MM.1S (cell line): Measurements from ENCODE around the gene TCERG1L.

ENCODE experiments used
- DNase-seq: peaks from one replicate; pipeline ENCODE4 v3.0.0-alpha.2; 2015
- H2AFZ ChIP-seq: fragments of 300-600 bp; sonication (generic); 2 replicates; pipeline ENCODE4 v1.6.0; 2016; ENCODE audit warnings: antibody characterized with exemption, low read length
- H3F3A ChIP-seq: fragments of 300-600 bp; sonication (generic); 2 replicates; pipeline ENCODE4 v1.6.1; 2016; ENCODE audit warnings: mild to moderate bottlenecking, antibody characterized with exemption, low read length, moderate library complexity, mixed read lengths; ENCODE audit not compliant: insufficient read depth
- H3K27ac ChIP-seq: fragments of 300-600 bp; sonication (generic); 2 replicates; pipeline ENCODE4 v1.5.1; 2016; ENCODE audit warnings: mild to moderate bottlenecking, low read length
- H3K27me3 ChIP-seq: fragments of 300-600 bp; sonication (generic); replicated peaks from 2 replicates; pipeline ENCODE4 v1.6.0; 2016; ENCODE audit warnings: low read length; ENCODE audit not compliant: insufficient read depth
- H3K36me3 ChIP-seq: fragments of 300-600 bp; sonication (generic); replicated peaks from 2 replicates; pipeline ENCODE4 v1.6.1; 2016; ENCODE audit warnings: mild to moderate bottlenecking, low read length, mixed read lengths; ENCODE audit not compliant: insufficient read depth
- H3K4me1 ChIP-seq: fragments of 300-600 bp; sonication (generic); 2 replicates; pipeline ENCODE4 v1.6.1; 2016; ENCODE audit warnings: low read length, mixed read lengths
- H3K4me2 ChIP-seq: fragments of 300-600 bp; sonication (generic); 2 replicates; pipeline ENCODE4 v1.6.0; 2016; ENCODE audit warnings: low read depth, low read length
- H3K4me3 ChIP-seq: fragments of 300-600 bp; sonication (generic); 2 replicates; pipeline ENCODE4 v1.5.1; 2016; ENCODE audit warnings: low read length, mixed read lengths
- H3K79me2 ChIP-seq: fragments of 300-600 bp; sonication (generic); 2 replicates; pipeline ENCODE4 v1.6.1; 2016; ENCODE audit warnings: mixed run types, low read length, mixed read lengths
- H3K9ac ChIP-seq: fragments of 300-600 bp; sonication (generic); 2 replicates; pipeline ENCODE4 v1.6.1; 2016; ENCODE audit warnings: low read length, mixed read lengths
- H3K9me2 ChIP-seq: fragments of 300-600 bp; sonication (generic); replicated peaks from 2 replicates; pipeline ENCODE4 v1.6.1; 2016; ENCODE audit warnings: mild to moderate bottlenecking, low read length, mixed read lengths; ENCODE audit not compliant: insufficient read depth
- H3K9me3 ChIP-seq: fragments of 300-600 bp; sonication (generic); replicated peaks from 2 replicates; pipeline ENCODE4 v1.6.1; 2016; ENCODE audit warnings: mild to moderate bottlenecking, low read length, mixed read lengths; ENCODE audit not compliant: insufficient read depth
- H4K20me1 ChIP-seq: fragments of 300-600 bp; sonication (generic); 2 replicates; pipeline ENCODE4 v1.6.1; 2016; ENCODE audit warnings: mild to moderate bottlenecking, low read length, moderate library complexity, mixed read lengths; ENCODE audit not compliant: insufficient read depth
- CTCF ChIP-seq: fragments of 300-600 bp; sonication (generic); IDR thresholded peaks from 2 replicates; pipeline ENCODE4 v1.5.1; 2016; ENCODE audit warnings: antibody characterized with exemption, low read length, mixed read lengths
- EZH2 ChIP-seq: fragments of 300-600 bp; sonication (generic); optimal IDR thresholded peaks from 2 replicates; pipeline ENCODE3; 2017; ENCODE audit warnings: low read depth, mild to moderate bottlenecking, antibody characterized with exemption, low read length, mixed read lengths
- EZH2phosphoT487 ChIP-seq: fragments of 300-600 bp; sonication (generic); IDR thresholded peaks from 2 replicates; pipeline ENCODE4 v1.6.1; 2018; ENCODE audit warnings: antibody characterized with exemption, low read length

The TCERG1L gene

GRCh38 chr10:131260031-131260430, 51.5 kb downstream of the TCERG1L start:
- no peaks in the 10 kb centered on the region for H4K20me1 ChIP-seq
- DNase-seq = no peak

GRCh38 chr10:131259535-131259934, 52.0 kb downstream of the TCERG1L start:
- no peaks in the 10 kb centered on the region for H4K20me1 ChIP-seq
- H3F3A ChIP-seq = no peaks in the 10 kb centered on the region
- no peaks in the 10 kb centered on the region for H3K4me1 ChIP-seq

More at GRCh38 chr10:131260031-131260430, 51.5 kb downstream of the TCERG1L start:
- no peak overlapping the region for H3K9ac ChIP-seq
- no peaks in the 10 kb centered on the region for H3K36me3 ChIP-seq
- no peaks in the 10 kb centered on the region for H3K9me3 ChIP-seq
- TF ChIP-seq CTCF (no peak), EZH2phosphoT487 (no peak), EZH2 (no peak)
- H3F3A ChIP-seq = no peaks in the 10 kb centered on the region
- no peaks in the 10 kb centered on the region; the same call in none of the 2 replicates for H3K27me3 ChIP-seq
- H3K4me3 ChIP-seq = no peak overlapping the region
- no peaks in the 10 kb centered on the region for H3K4me1 ChIP-seq
- H3K27ac ChIP-seq = no peak overlapping the region
- H3K79me2 ChIP-seq = no peaks in the 10 kb centered on the region
- H3K4me2 ChIP-seq = no peak overlapping the region
- H2AFZ ChIP-seq = no peak overlapping the region
- H3K9me2 ChIP-seq = no peaks in the 10 kb centered on the region

GRCh38 chr10:131258256-131258655, 53.3 kb downstream of the TCERG1L start:
- Histone ChIP-seq H2AFZ (no peak overlapping the region), H3K4me1 (no peaks in the 10 kb centered on the region), H3K4me2 (no peak overlapping the region), H4K20me1 (no peaks in the 10 kb centered on the region), H3K9ac (no peak overlapping the region), H3K79me2 (no peaks in the 10 kb centered on the region), H3K9me2 (no peaks in the 10 kb centered on the region), H3K36me3 (no peaks in the 10 kb centered on the region), H3K4me3 (no peak overlapping the region), H3F3A (no peaks in the 10 kb centered on the region), H3K9me3 (no peaks in the 10 kb centered on the region), H3K27me3 (no peaks in the 10 kb centered on the region; the same call in none of the 2 replicates), H3K27ac (no peak overlapping the region)
- no peak for DNase-seq
- no peak for TF ChIP-seq EZH2
- no peak for TF ChIP-seq EZH2phosphoT487
- TF ChIP-seq CTCF = no peak

More at GRCh38 chr10:131259535-131259934, 52.0 kb downstream of the TCERG1L start:
- H3K36me3 ChIP-seq = no peaks in the 10 kb centered on the region
- H3K27me3 ChIP-seq = no peaks in the 10 kb centered on the region; the same call in none of the 2 replicates
- no peak overlapping the region for H3K9ac ChIP-seq
- TF ChIP-seq CTCF (no peak), EZH2 (no peak), EZH2phosphoT487 (no peak)
- no peaks in the 10 kb centered on the region for H3K79me2 ChIP-seq
- no peak overlapping the region for H3K4me3 ChIP-seq
- no peak overlapping the region for H3K4me2 ChIP-seq
- no peak overlapping the region for H2AFZ ChIP-seq
- no peaks in the 10 kb centered on the region for H3K9me3 ChIP-seq
- no peaks in the 10 kb centered on the region for H3K9me2 ChIP-seq
- H3K27ac ChIP-seq = no peak overlapping the region
- no peak for DNase-seq
